K562 (cell line): ENCODE results near the gene PRKRIP1.

Experiments
- CTCF ChIP-seq, 3 experiments: IDR thresholded peaks in 2 of 3; conservative IDR thresholded peaks in 1 of 3; 2 replicates each; pipeline ENCODE4 v1.5.1; 2011 to 2012; ENCODE audit warnings: low read length in 3 of 3, mild to moderate bottlenecking in 3 of 3, control low read depth in 2 of 3, improper control_type of control experiment in 1 of 3, inconsistent platforms in 1 of 3, low read depth in 1 of 3, mixed read lengths in 1 of 3, moderate library complexity in 1 of 3; ENCODE audit not compliant: insufficient read depth in 2 of 3
- E4F1 ChIP-seq: fragments of 250-450 bp; sonication (Bioruptor Pico); IDR thresholded peaks from 2 replicates; pipeline ENCODE4 v1.5.0; 2021; ENCODE audit warnings: mild to moderate bottlenecking, borderline replicate concordance
- ELF4 ChIP-seq: fragments of 450-650 bp; formaldehyde crosslinking; IDR thresholded peaks from 2 replicates; pipeline ENCODE4 v1.4.0; 2022; ENCODE audit warnings: missing genetic modification characterization
- EWSR1 ChIP-seq: fragments of 450-650 bp; IDR thresholded peaks from 2 replicates; pipeline ENCODE4 v1.6.1; 2018; ENCODE audit warnings: borderline replicate concordance, mild to moderate bottlenecking, low read depth, moderate library complexity; ENCODE audit not compliant: partially characterized antibody
- MXI1 ChIP-seq: IDR thresholded peaks from 2 replicates; pipeline ENCODE4 v1.6.1; 2011; ENCODE audit warnings: low read depth, mild to moderate bottlenecking, improper control_type of control experiment, low read length
- POLR2A ChIP-seq: fragments of 450-650 bp; conservative IDR thresholded peaks from 2 replicates; pipeline ENCODE4 v1.6.1; 2016
- SRF ChIP-seq, 2 experiments: fragments of 250-450, 450-650 bp in 1 of 2; sonication (Bioruptor Pico) in 1 of 2; sonication (generic) in 1 of 2; formaldehyde crosslinking; IDR thresholded peaks; 2 replicates each; pipeline versions ENCODE4 v1.5.0 to v1.5.1; 2020 to 2022; ENCODE audit warnings: mild to moderate bottlenecking in 1 of 2, missing genetic modification reagents in 1 of 2
- ZKSCAN8 ChIP-seq: fragments of 200-800 bp; sonication (Bioruptor generic); IDR thresholded peaks from 2 replicates; pipeline ENCODE4 v1.6.1; 2016; ENCODE audit warnings: missing genetic modification characterization, missing compliant biosample characterization
- ZNF232 ChIP-seq: sonication (generic); formaldehyde crosslinking; IDR thresholded peaks from 2 replicates; pipeline ENCODE4 v1.8.0; 2022; ENCODE audit warnings: mild to moderate bottlenecking, missing genetic modification reagents
- ZNF384 ChIP-seq: IDR thresholded peaks from 2 replicates; pipeline ENCODE4 v1.6.1; 2012; ENCODE audit warnings: low read depth, low read length, improper control_type of control experiment
- ZNF444 ChIP-seq: fragments of 250-450 bp; sonication (Bioruptor Pico); IDR thresholded peaks from 2 replicates; pipeline ENCODE4 v1.4.0; 2020; ENCODE audit warnings: mild to moderate bottlenecking, moderate library complexity
- TF ChIP-seq, protein P1 (sequence below): sonication (generic); formaldehyde crosslinking; IDR thresholded peaks from 2 replicates; pipeline ENCODE4 v1.8.0; 2022; ENCODE audit warnings: mild to moderate bottlenecking, missing genetic modification reagents
- TF ChIP-seq, protein P2 (sequence below): fragments of 450-650 bp; IDR thresholded peaks from 2 replicates; pipeline ENCODE4 v1.6.1; 2016; ENCODE audit warnings: low read depth

DNA sequence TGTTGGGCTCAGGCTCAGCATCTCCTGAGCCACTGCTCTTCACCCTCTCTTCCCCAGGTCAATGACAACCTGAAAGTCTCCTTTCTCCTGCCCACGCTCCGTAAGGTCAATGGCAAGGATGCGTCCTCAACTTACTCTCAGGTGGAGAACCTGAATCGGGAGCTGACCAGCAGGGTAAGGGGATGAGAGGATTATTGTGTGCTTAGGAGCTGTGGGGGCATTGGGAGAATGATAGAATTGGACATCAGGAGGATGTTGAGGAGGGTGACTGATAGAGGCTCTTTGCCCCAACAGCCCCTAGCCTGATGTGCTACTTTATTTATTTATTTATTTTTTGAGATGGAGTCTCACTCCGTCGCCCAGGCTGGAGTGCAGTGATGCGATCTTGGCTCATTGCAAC is 69.9 kb downstream of the PRKRIP1 start:
- no peak for TF ChIP-seq ZNF232 (CRISPR knock-in tag)
- TF ChIP-seq ZKSCAN8, result no peak
- no peak for TF ChIP-seq CTCF (IDR thresholded peaks at IDR 0.05 in 2 of 3, conservative IDR thresholded peaks at IDR 0.05 in 1 of 3; ENCODE audit: insufficient read depth in 2 of 3, low read depth in 1 of 3, low read length in 3 of 3)
- TF ChIP-seq MXI1, result no peak
- no peak for TF ChIP-seq ELF4 (CRISPR knock-in tag)
- no peak for TF ChIP-seq EWSR1
- no peak for TF ChIP-seq POLR2A
- TF ChIP-seq E4F1 (CRISPR knock-in tag), result no peak
- no peak for TF ChIP-seq SRF (CRISPR knock-in tag; IDR thresholded peaks at IDR 0.05)
- TF ChIP-seq, protein P1, sequence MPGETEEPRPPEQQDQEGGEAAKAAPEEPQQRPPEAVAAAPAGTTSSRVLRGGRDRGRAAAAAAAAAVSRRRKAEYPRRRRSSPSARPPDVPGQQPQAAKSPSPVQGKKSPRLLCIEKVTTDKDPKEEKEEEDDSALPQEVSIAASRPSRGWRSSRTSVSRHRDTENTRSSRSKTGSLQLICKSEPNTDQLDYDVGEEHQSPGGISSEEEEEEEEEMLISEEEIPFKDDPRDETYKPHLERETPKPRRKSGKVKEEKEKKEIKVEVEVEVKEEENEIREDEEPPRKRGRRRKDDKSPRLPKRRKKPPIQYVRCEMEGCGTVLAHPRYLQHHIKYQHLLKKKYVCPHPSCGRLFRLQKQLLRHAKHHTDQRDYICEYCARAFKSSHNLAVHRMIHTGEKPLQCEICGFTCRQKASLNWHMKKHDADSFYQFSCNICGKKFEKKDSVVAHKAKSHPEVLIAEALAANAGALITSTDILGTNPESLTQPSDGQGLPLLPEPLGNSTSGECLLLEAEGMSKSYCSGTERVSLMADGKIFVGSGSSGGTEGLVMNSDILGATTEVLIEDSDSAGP (CRISPR knock-in tag), result no peak
- TF ChIP-seq ZNF444 (CRISPR knock-in tag), result no peak
- TF ChIP-seq, protein P2, sequence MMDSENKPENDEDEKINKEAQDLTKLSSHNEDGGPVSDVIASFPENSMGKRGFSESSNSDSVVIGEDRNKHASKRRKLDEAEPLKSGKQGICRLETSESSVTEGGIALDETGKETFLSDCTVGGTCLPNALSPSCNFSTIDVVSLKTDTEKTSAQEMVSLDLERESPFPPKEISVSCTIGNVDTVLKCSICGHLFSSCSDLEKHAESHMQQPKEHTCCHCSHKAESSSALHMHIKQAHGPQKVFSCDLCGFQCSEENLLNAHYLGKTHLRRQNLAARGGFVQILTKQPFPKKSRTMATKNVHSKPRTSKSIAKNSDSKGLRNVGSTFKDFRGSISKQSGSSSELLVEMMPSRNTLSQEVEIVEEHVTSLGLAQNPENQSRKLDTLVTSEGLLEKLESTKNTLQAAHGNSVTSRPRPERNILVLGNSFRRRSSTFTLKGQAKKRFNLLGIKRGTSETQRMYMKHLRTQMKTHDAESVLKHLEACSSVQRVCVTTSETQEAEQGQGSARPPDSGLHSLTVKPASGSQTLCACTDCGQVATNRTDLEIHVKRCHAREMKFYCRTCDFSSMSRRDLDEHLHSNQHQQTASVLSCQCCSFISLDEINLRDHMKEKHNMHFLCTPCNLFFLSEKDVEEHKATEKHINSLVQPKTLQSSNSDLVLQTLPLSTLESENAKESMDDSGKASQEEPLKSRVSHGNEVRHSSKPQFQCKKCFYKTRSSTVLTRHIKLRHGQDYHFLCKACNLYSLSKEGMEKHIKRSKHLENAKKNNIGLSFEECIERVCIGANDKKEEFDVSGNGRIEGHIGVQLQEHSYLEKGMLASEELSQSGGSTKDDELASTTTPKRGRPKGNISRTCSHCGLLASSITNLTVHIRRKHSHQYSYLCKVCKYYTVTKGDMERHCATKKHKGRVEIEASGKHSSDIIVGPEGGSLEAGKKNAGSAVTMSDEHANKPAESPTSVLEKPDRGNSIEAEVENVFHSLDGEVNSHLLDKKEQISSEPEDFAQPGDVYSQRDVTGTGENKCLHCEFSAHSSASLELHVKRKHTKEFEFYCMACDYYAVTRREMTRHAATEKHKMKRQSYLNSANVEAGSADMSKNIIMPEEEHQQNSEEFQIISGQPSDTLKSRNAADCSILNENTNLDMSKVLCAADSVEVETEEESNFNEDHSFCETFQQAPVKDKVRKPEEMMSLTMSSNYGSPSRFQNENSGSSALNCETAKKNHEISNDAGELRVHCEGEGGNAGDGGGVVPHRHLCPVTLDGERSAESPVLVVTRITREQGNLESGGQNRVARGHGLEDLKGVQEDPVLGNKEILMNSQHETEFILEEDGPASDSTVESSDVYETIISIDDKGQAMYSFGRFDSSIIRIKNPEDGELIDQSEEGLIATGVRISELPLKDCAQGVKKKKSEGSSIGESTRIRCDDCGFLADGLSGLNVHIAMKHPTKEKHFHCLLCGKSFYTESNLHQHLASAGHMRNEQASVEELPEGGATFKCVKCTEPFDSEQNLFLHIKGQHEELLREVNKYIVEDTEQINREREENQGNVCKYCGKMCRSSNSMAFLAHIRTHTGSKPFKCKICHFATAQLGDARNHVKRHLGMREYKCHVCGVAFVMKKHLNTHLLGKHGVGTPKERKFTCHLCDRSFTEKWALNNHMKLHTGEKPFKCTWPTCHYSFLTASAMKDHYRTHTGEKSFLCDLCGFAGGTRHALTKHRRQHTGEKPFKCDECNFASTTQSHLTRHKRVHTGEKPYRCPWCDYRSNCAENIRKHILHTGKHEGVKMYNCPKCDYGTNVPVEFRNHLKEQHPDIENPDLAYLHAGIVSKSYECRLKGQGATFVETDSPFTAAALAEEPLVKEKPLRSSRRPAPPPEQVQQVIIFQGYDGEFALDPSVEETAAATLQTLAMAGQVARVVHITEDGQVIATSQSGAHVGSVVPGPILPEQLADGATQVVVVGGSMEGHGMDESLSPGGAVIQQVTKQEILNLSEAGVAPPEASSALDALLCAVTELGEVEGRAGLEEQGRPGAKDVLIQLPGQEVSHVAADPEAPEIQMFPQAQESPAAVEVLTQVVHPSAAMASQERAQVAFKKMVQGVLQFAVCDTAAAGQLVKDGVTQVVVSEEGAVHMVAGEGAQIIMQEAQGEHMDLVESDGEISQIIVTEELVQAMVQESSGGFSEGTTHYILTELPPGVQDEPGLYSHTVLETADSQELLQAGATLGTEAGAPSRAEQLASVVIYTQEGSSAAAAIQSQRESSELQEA, result no peak
- TF ChIP-seq ZNF384, result no peak
